SK-N-SH (cell line): ENCODE results near the gene SLC36A2. TPM values are rescaled to one million over a fixed set of nuclear protein-coding genes. Genes with fewer than 3 reads are reported as not detected.
"Not testable (repeated sequence)": the region's sequence is repeated elsewhere in the genome, so short reads cannot be mapped to it uniquely, and the experiment has no call there.

ENCODE experiments used
- CTCF ChIA-PET: fragments of 300-600, 350-600 bp; formaldehyde crosslinking; extraction: SDS; loops from one replicate; lab custom pipeline; 2021; lab: Yijun Ruan, JAX
- POLR2A ChIA-PET: fragments of 350-600 bp; sonication (Branson Sonifier 250); formaldehyde crosslinking; extraction: SDS; loops from one replicate; lab custom pipeline; 2020; ENCODE audit warnings: antibody characterized with exemption, inconsistent platforms; lab: Yijun Ruan, JAX
- DNase-seq: peaks from one replicate; pipeline ENCODE4 v3.0.0; 2012
- H2AFZ ChIP-seq: fragments of 200-600 bp; sonication (generic); 2 replicates; pipeline ENCODE4 v1.8.1; 2016; ENCODE audit warnings: antibody characterized with exemption, mild to moderate bottlenecking, low read depth
- H3F3A ChIP-seq: fragments of 200-600 bp; sonication (generic); replicated peaks from 2 replicates; pipeline ENCODE3; 2016; ENCODE audit warnings: antibody characterized with exemption, mild to moderate bottlenecking; ENCODE audit not compliant: insufficient read depth
- H3K27ac ChIP-seq, 2 experiments: fragments of 200-500 bp in 1 of 2; fragments of 200-600 bp in 1 of 2; sonication (Bioruptor generic) in 1 of 2; sonication (generic), shearing (Covaris generic) in 1 of 2; 2 replicates each; pipeline versions ENCODE4 v1.5.1 to v1.6.1; 2014 to 2016; ENCODE audit warnings: low read depth in 2 of 2, inconsistent platforms in 1 of 2, low read length in 1 of 2, mild to moderate bottlenecking in 1 of 2, mixed read lengths in 1 of 2
- H3K27me3 ChIP-seq: fragments of 200-600 bp; sonication (generic), shearing (Covaris generic); 2 replicates; pipeline ENCODE4 v1.6.1; 2016; ENCODE audit warnings: mixed run types; ENCODE audit not compliant: insufficient read depth
- H3K36me3 ChIP-seq, 2 experiments: fragments of 200-500 bp in 1 of 2; fragments of 200-600 bp in 1 of 2; sonication (Bioruptor generic) in 1 of 2; sonication (generic) in 1 of 2; replicated peaks in 1 of 2; 2 replicates each; pipeline versions ENCODE3 to v1.5.1; 2014 to 2016; ENCODE audit warnings: low read length in 1 of 2, mild to moderate bottlenecking in 1 of 2; ENCODE audit not compliant: insufficient read depth in 2 of 2, control insufficient read depth in 1 of 2
- H3K4me1 ChIP-seq, 2 experiments: fragments of 200-500 bp in 1 of 2; fragments of 200-600 bp in 1 of 2; sonication (Bioruptor generic) in 1 of 2; sonication (generic), shearing (Covaris generic) in 1 of 2; 2 replicates each; pipeline versions ENCODE4 v1.5.1 to v1.6.1; 2014 to 2016; ENCODE audit warnings: low read depth in 1 of 2, low read length in 1 of 2, mixed run types in 1 of 2; ENCODE audit not compliant: insufficient read depth in 2 of 2, control insufficient read depth in 1 of 2
- H3K4me2 ChIP-seq: fragments of 200-600 bp; sonication (generic), shearing (Covaris generic); 2 replicates; pipeline ENCODE4 v1.6.1; 2017; ENCODE audit warnings: mixed run types
- H3K4me3 ChIP-seq, 2 experiments: fragments of 200-500 bp in 1 of 2; fragments of 200-600 bp in 1 of 2; sonication (Bioruptor generic) in 1 of 2; sonication (generic), shearing (Covaris generic) in 1 of 2; 2 replicates each; pipeline versions ENCODE4 v1.5.1 to v1.8.1; 2014 to 2016; ENCODE audit warnings: low read depth in 2 of 2, inconsistent platforms in 1 of 2, low read length in 1 of 2, mild to moderate bottlenecking in 1 of 2, mixed read lengths in 1 of 2, moderate library complexity in 1 of 2
- H3K79me2 ChIP-seq: fragments of 200-600 bp; sonication (generic); 2 replicates; pipeline ENCODE4 v1.8.1; 2017; ENCODE audit warnings: mild to moderate bottlenecking; ENCODE audit not compliant: insufficient read depth
- H3K9ac ChIP-seq: fragments of 200-600 bp; sonication (generic); 2 replicates; pipeline ENCODE4 v1.6.1; 2017; ENCODE audit warnings: mixed run types
- H3K9me2 ChIP-seq: fragments of 200-600 bp; sonication (generic); 2 replicates; pipeline ENCODE4 v1.6.1; 2017; ENCODE audit warnings: mixed run types
- H3K9me3 ChIP-seq: fragments of 200-600 bp; sonication (generic); 2 replicates; pipeline ENCODE4 v1.6.1; 2017; ENCODE audit warnings: mixed run types, mild to moderate bottlenecking, moderate library complexity
- H4K20me1 ChIP-seq: fragments of 200-600 bp; sonication (generic); 2 replicates; pipeline ENCODE4 v1.6.1; 2017; ENCODE audit warnings: mild to moderate bottlenecking, mixed run types; ENCODE audit not compliant: insufficient read depth
- CHD2 ChIP-seq: fragments of 150-350 bp; IDR thresholded peaks from 2 replicates; pipeline ENCODE4 v1.6.1; 2018; ENCODE audit warnings: low read length; ENCODE audit not compliant: partially characterized antibody
- ELF1 ChIP-seq: IDR thresholded peaks from 2 replicates; pipeline ENCODE4 v1.4.0; 2012
- EP300 ChIP-seq, 2 experiments: IDR thresholded peaks; 2 replicates each; pipeline versions ENCODE4 v1.4.0 to v1.6.1; 2012; ENCODE audit warnings: borderline replicate concordance in 1 of 2, low read depth in 1 of 2, low read length in 1 of 2
- EZH2phosphoT487 ChIP-seq: fragments of 200-600 bp; sonication (generic); IDR thresholded peaks from 2 replicates; pipeline ENCODE4 v1.6.1; 2017; ENCODE audit warnings: low read depth, mixed run types, mild to moderate bottlenecking, antibody characterized with exemption, moderate library complexity, borderline replicate concordance
- FOSL2 ChIP-seq: IDR thresholded peaks from 2 replicates; pipeline ENCODE4 v1.4.0; 2012; ENCODE audit warnings: low read depth, mild to moderate bottlenecking, moderate library complexity, borderline replicate concordance
- FOXJ3 ChIP-seq: sonication (generic); formaldehyde crosslinking; IDR thresholded peaks from 2 replicates; pipeline ENCODE4 v1.5.1; 2020; ENCODE audit warnings: mild to moderate bottlenecking, missing genetic modification reagents
- GATA2 ChIP-seq: sonication (generic); formaldehyde crosslinking; IDR thresholded peaks from 2 replicates; pipeline ENCODE4 v1.5.0; 2020; ENCODE audit warnings: mild to moderate bottlenecking, missing genetic modification reagents
- JUND ChIP-seq: IDR thresholded peaks from 2 replicates; pipeline ENCODE4 v1.4.0; 2012
- MXI1 ChIP-seq: IDR thresholded peaks from 2 replicates; pipeline ENCODE4 v1.6.1; 2012; ENCODE audit warnings: mild to moderate bottlenecking, low read depth, low read length, improper control_type of control experiment
- NFIC ChIP-seq: IDR thresholded peaks from 2 replicates; pipeline ENCODE4 v1.4.0; 2012; ENCODE audit warnings: borderline replicate concordance
- POLR2AphosphoS5 ChIP-seq: IDR thresholded peaks from 2 replicates; pipeline ENCODE4 v1.6.1; 2012; ENCODE audit warnings: low read depth, low read length
- RCOR1 ChIP-seq: fragments of 150-350 bp; IDR thresholded peaks from 2 replicates; pipeline ENCODE4 v1.6.1; 2017; ENCODE audit warnings: antibody characterized with exemption, low read length
- SIN3A ChIP-seq: IDR thresholded peaks from 2 replicates; pipeline ENCODE4 v1.6.1; 2012; ENCODE audit warnings: low read depth, mild to moderate bottlenecking, low read length, moderate library complexity, borderline replicate concordance
- SMC3 ChIP-seq: IDR thresholded peaks from 2 replicates; pipeline ENCODE4 v1.6.1; 2012; ENCODE audit warnings: low read depth, low read length, improper control_type of control experiment
- TAF1 ChIP-seq: IDR thresholded peaks from 2 replicates; pipeline ENCODE4 v1.6.1; 2012; ENCODE audit warnings: low read depth, mild to moderate bottlenecking, low read length, moderate library complexity, borderline replicate concordance
- TCF12 ChIP-seq: IDR thresholded peaks from 2 replicates; pipeline ENCODE4 v1.4.0; 2012
- YY1 ChIP-seq: IDR thresholded peaks from 2 replicates; pipeline ENCODE4 v1.4.0; 2012; ENCODE audit warnings: low read depth, mild to moderate bottlenecking
- WGBS: methylation state at CpG from one replicate; pipeline ENCODE4 v1.1.6; 2017; ENCODE audit warnings: low lambda C conversion rate; 5-methylcytosine and 5-hydroxymethylcytosine counted together
- polyA plus RNA-seq, 3 experiments: library from polyadenylated mRNA; depleted of rRNA; stranded (reverse); fragments of >200 nt; gene quantifications; 2 replicates each; pipeline ENCODE4 v1.2.3, GENCODE V29; 2012
- TF ChIP-seq, protein P1 (sequence below): fragments of 150-350 bp; IDR thresholded peaks from 2 replicates; pipeline ENCODE4 v1.6.1; 2017; ENCODE audit warnings: antibody characterized with exemption, low read length, low read depth, borderline replicate concordance
- TF ChIP-seq, protein P2 (sequence below): fragments of 200-600 bp; sonication (generic); IDR thresholded peaks from 2 replicates; pipeline ENCODE4 v1.6.1; 2017; ENCODE audit warnings: antibody characterized with exemption, mild to moderate bottlenecking, moderate library complexity
- TF ChIP-seq, protein P3 (sequence below): IDR thresholded peaks from 2 replicates; pipeline ENCODE4 v1.4.0; 2012; ENCODE audit warnings: low read depth

The SLC36A2 gene
- polyA plus RNA-seq, 1 of the 3 experiments (the other 2 are of a cell fraction) = not detected

DNA sequence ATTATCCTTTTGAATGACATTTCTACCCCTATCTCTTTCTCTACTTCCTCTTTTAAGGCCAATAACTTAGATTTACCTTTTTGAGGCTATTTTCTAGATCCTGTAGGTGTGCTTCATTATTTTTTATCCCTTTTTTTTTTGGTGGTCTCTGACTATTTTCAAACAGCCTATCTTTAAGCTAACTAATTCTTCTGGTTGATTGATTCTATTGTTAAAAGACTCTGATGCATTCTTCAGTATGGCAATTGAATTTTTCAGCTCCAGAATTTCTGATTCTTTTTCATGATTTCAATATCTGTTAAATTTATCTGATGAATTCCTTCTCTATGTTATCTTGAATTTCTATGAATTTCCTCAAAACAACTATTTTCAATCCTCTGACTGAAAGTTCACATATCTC lies 36.4 kb downstream of the SLC36A2 start:
- no peak overlapping the region for H2AFZ ChIP-seq
- POLR2A ChIA-PET = no interaction called here

DNA sequence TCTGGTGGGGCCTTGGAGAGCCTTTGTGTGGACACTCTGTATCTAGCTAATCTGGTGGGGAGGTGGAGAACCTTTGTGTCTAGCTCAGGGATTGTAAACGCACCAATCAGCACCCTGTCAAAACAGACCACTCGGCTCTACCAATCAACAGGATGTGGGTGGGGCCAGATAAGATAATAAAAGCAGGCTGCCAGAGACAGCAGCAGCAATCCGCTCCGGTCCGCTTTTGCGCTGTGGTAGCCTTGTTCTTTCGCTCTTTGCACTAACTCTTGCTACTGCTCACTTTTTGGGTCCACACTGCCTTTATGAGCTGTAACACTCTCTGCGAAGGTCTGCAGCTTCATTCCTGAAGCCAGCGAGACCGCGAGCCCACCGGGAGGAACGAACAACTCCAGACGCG lies 37.5 kb downstream of the SLC36A2 start:
- H3K27ac ChIP-seq, H3K4me3 ChIP-seq, H3K9ac ChIP-seq, H3K36me3 ChIP-seq, CTCF ChIA-PET, H4K20me1 ChIP-seq, DNase-seq, H3K9me3 ChIP-seq, H3K4me2 ChIP-seq, H3K79me2 ChIP-seq, H3K9me2 ChIP-seq, POLR2A ChIA-PET, H3K27me3 ChIP-seq, H3K4me1 ChIP-seq, H2AFZ ChIP-seq, H3F3A ChIP-seq: not testable (repeated sequence)
- WGBS = 88% methylated on average over 14 of the region's 15 CpGs

More for the DNA sequence above, 36.4 kb downstream of the SLC36A2 start:
- H3K4me3 ChIP-seq = no peak overlapping the region
- no peak overlapping the region for H3K4me2 ChIP-seq
- H3K36me3 ChIP-seq = no peaks in the 10 kb centered on the region
- no peaks in the 10 kb centered on the region for H3K9me2 ChIP-seq
- no peaks in the 10 kb centered on the region for H3K79me2 ChIP-seq
- H3K9ac ChIP-seq = no peak overlapping the region
- H3K9me3 ChIP-seq = no peaks in the 10 kb centered on the region
- no peak for TF ChIP-seq CHD2
- TF ChIP-seq FOSL2 = no peak
- no peak for TF ChIP-seq ELF1
- TF ChIP-seq TCF12 = no peak
- no peak for TF ChIP-seq YY1
- TF ChIP-seq RCOR1 = no peak
- no peak for TF ChIP-seq FOXJ3
- TF ChIP-seq GATA2 = no peak
- TF ChIP-seq MXI1 = no peak
- no peak for TF ChIP-seq EP300 (IDR thresholded peaks at IDR 0.05; ENCODE audit: borderline replicate concordance in 1 of 2, low read depth in 1 of 2, low read length in 1 of 2)
- TF ChIP-seq, protein P1, sequence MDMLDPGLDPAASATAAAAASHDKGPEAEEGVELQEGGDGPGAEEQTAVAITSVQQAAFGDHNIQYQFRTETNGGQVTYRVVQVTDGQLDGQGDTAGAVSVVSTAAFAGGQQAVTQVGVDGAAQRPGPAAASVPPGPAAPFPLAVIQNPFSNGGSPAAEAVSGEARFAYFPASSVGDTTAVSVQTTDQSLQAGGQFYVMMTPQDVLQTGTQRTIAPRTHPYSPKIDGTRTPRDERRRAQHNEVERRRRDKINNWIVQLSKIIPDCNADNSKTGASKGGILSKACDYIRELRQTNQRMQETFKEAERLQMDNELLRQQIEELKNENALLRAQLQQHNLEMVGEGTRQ = no peak
- no peak for TF ChIP-seq TAF1
- TF ChIP-seq, protein P2, sequence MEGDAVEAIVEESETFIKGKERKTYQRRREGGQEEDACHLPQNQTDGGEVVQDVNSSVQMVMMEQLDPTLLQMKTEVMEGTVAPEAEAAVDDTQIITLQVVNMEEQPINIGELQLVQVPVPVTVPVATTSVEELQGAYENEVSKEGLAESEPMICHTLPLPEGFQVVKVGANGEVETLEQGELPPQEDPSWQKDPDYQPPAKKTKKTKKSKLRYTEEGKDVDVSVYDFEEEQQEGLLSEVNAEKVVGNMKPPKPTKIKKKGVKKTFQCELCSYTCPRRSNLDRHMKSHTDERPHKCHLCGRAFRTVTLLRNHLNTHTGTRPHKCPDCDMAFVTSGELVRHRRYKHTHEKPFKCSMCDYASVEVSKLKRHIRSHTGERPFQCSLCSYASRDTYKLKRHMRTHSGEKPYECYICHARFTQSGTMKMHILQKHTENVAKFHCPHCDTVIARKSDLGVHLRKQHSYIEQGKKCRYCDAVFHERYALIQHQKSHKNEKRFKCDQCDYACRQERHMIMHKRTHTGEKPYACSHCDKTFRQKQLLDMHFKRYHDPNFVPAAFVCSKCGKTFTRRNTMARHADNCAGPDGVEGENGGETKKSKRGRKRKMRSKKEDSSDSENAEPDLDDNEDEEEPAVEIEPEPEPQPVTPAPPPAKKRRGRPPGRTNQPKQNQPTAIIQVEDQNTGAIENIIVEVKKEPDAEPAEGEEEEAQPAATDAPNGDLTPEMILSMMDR = no peak
- TF ChIP-seq SIN3A = no peak
- TF ChIP-seq EZH2phosphoT487 = no peak
- no peak for TF ChIP-seq NFIC
- no peak for TF ChIP-seq SMC3
- TF ChIP-seq, protein P3, sequence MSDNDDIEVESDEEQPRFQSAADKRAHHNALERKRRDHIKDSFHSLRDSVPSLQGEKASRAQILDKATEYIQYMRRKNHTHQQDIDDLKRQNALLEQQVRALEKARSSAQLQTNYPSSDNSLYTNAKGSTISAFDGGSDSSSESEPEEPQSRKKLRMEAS = no peak
- TF ChIP-seq POLR2AphosphoS5 = no peak
- TF ChIP-seq JUND = no peak
- H3K27me3 ChIP-seq = no peaks in the 10 kb centered on the region
- CTCF ChIA-PET = no interaction called here
- H3K27ac ChIP-seq = no peak overlapping the region
- no peak for DNase-seq
- H3F3A ChIP-seq = no peaks in the 10 kb centered on the region
- no peaks in the 10 kb centered on the region for H4K20me1 ChIP-seq
- no peaks in the 10 kb centered on the region for H3K4me1 ChIP-seq

DNA sequence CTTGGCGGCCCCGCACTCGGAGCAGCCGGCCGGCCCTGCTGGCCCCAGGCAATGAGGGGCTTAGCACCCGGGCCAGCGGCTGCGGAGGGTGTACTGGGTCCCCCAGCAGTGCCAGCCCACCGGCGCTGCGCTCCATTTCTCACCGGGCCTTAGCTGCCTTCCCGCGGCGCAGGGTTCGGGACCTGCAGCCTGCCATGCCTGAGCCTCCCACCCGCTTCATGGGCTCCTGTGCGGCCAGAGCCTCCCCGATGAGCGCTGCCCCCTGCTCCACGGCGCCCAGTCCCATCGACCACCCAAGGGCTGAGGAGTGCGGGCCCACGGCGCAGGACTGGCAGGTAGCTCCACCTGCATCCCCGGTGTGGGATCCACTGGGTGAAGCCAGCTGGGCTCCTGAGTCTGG lies 38.1 kb downstream of the SLC36A2 start:
- H3K4me1 ChIP-seq, H3K4me3 ChIP-seq, H3K9ac ChIP-seq, H3K27ac ChIP-seq, H3K79me2 ChIP-seq, DNase-seq, H3K9me2 ChIP-seq, POLR2A ChIA-PET, H3K27me3 ChIP-seq, H3K9me3 ChIP-seq, H3K36me3 ChIP-seq, CTCF ChIA-PET, H2AFZ ChIP-seq, H3F3A ChIP-seq, H4K20me1 ChIP-seq, H3K4me2 ChIP-seq: not testable (repeated sequence)
- no CpG with 5 or more reads among the region's 27 CpGs for WGBS
